Measurements from ENCODE around the gene NTNG1.

NTNG1 gene

GRCh38 chr1:107378866-107379265 is 238.0 kb downstream of the NTNG1 start:
- no peaks in the 10 kb centered on the region for H3K4me1 ChIP-seq (ENCODE audit: low read length)
- DNase-seq = no peak
- H3K4me3 ChIP-seq (ENCODE audit: low read length) = no peak overlapping the region
- no peaks in the 10 kb centered on the region for H3K79me2 ChIP-seq (ENCODE audit: low read length)
- H3K36me3 ChIP-seq (replicated peaks; ENCODE audit: insufficient read depth, low read length) = no peaks in the 10 kb centered on the region
- H3K9ac ChIP-seq (ENCODE audit: low read length) = no peak overlapping the region
- H3F3A ChIP-seq (ENCODE audit: insufficient read depth, low read length) = no peaks in the 10 kb centered on the region
- no peak for TF ChIP-seq CTCF (IDR thresholded peaks at IDR 0.05; ENCODE audit: low read length)
- no peak for TF ChIP-seq EZH2 (optimal IDR thresholded peaks at IDR 0.05; ENCODE audit: low read depth, low read length)
- no peak for TF ChIP-seq EZH2phosphoT487 (IDR thresholded peaks at IDR 0.05; ENCODE audit: low read length)
- H2AFZ ChIP-seq (ENCODE audit: low read length) = no peak overlapping the region
- H3K9me3 ChIP-seq (replicated peaks; ENCODE audit: insufficient read depth, low read length) = no peaks in the 10 kb centered on the region
- H3K9me2 ChIP-seq (replicated peaks; ENCODE audit: insufficient read depth, low read length) = no peaks in the 10 kb centered on the region
- no peak overlapping the region for H3K4me2 ChIP-seq (ENCODE audit: low read depth, low read length)
- no peak overlapping the region for H3K27ac ChIP-seq (ENCODE audit: low read length)
- no peaks in the 10 kb centered on the region for H4K20me1 ChIP-seq (ENCODE audit: insufficient read depth, low read length)
- no peaks in the 10 kb centered on the region for H3K27me3 ChIP-seq (replicated peaks; ENCODE audit: insufficient read depth, low read length)

GRCh38 chr1:107379826-107380225 is 239.0 kb downstream of the NTNG1 start:
- no peak for DNase-seq
- no peak for TF ChIP-seq EZH2phosphoT487 (IDR thresholded peaks at IDR 0.05; ENCODE audit: low read length)
- no peak for TF ChIP-seq CTCF (IDR thresholded peaks at IDR 0.05; ENCODE audit: low read length)
- TF ChIP-seq EZH2 (optimal IDR thresholded peaks at IDR 0.05; ENCODE audit: low read depth, low read length) = no peak
- H3K36me3 ChIP-seq (replicated peaks; ENCODE audit: insufficient read depth, low read length) = no peaks in the 10 kb centered on the region
- H3K9me2 ChIP-seq (replicated peaks; ENCODE audit: insufficient read depth, low read length) = no peaks in the 10 kb centered on the region
- no peaks in the 10 kb centered on the region for H3K79me2 ChIP-seq (ENCODE audit: low read length)
- H3K9ac ChIP-seq (ENCODE audit: low read length) = no peak overlapping the region
- H2AFZ ChIP-seq (ENCODE audit: low read length) = no peak overlapping the region
- H4K20me1 ChIP-seq (ENCODE audit: insufficient read depth, low read length) = no peaks in the 10 kb centered on the region
- no peak overlapping the region for H3K4me3 ChIP-seq (ENCODE audit: low read length)
- no peak overlapping the region for H3K4me2 ChIP-seq (ENCODE audit: low read depth, low read length)
- H3K9me3 ChIP-seq (replicated peaks; ENCODE audit: insufficient read depth, low read length) = no peaks in the 10 kb centered on the region
- no peaks in the 10 kb centered on the region for H3K27me3 ChIP-seq (replicated peaks; ENCODE audit: insufficient read depth, low read length)
- H3F3A ChIP-seq (ENCODE audit: insufficient read depth, low read length) = no peaks in the 10 kb centered on the region
- H3K4me1 ChIP-seq (ENCODE audit: low read length) = no peaks in the 10 kb centered on the region
- H3K27ac ChIP-seq (ENCODE audit: low read length) = no peak overlapping the region

GRCh38 chr1:107389410-107390396 is 248.9 kb downstream of the NTNG1 start:
- Histone ChIP-seq H4K20me1 (ENCODE audit: insufficient read depth, low read length) (no peaks in the 10 kb centered on the region), H3K4me2 (ENCODE audit: low read depth, low read length) (peak overlapping the region; percentile 83), H3K9me2 (replicated peaks; ENCODE audit: insufficient read depth, low read length) (no peaks in the 10 kb centered on the region), H2AFZ (ENCODE audit: low read length) (peak overlapping the region; percentile 72), H3K9ac (ENCODE audit: low read length) (peak overlapping the region; percentile 49), H3K4me3 (ENCODE audit: low read length) (peak overlapping the region; percentile 45; the same call in 1 of the 2 replicates), H3F3A (ENCODE audit: insufficient read depth, low read length) (no peaks in the 10 kb centered on the region; the same call in none of the 2 replicates), H3K27ac (ENCODE audit: low read length) (peak overlapping the region; percentile 83), H3K27me3 (replicated peaks; ENCODE audit: insufficient read depth, low read length) (no peaks in the 10 kb centered on the region), H3K79me2 (ENCODE audit: low read length) (no peaks in the 10 kb centered on the region), H3K4me1 (ENCODE audit: low read length) (peaks cover 23% of the 10 kb centered on the region), H3K9me3 (replicated peaks; ENCODE audit: insufficient read depth, low read length) (no peaks in the 10 kb centered on the region), H3K36me3 (replicated peaks; ENCODE audit: insufficient read depth, low read length) (no peaks in the 10 kb centered on the region)
- TF ChIP-seq EZH2 (optimal IDR thresholded peaks at IDR 0.05; ENCODE audit: low read depth, low read length) = no peak
- TF ChIP-seq CTCF (IDR thresholded peaks at IDR 0.05; ENCODE audit: low read length) = no peak
- no peak for TF ChIP-seq EZH2phosphoT487 (IDR thresholded peaks at IDR 0.05; ENCODE audit: low read length)
- DNase-seq = peak; percentile 65

All from MM.1S (cell line).